ENCODE measurements around the gene HBG2.

DNA sequence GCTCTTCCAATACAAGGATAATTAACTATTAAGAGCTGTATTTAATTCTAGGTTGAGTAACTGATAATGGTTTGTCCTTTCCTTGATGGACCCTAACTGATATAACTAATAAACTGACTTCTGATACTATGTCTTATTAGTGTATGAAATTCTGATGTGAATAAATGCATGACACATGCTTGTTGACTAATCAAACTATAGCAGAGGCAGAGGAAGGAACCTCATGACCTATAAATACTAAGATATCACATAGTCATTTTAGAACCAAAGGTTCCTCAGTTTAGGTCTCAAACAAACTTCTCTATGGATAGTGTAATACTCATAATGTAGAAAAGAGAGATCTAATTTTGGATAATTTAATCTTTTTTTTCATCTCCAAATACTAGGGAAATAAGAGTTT is 15.5 kb downstream of the HBG2 start:
- TF ChIP-seq POLR2AphosphoS5 (IDR thresholded peaks at IDR 0.05; ENCODE audit: low read depth, low read length) (no peak), TCF12 (IDR thresholded peaks at IDR 0.05; ENCODE audit: low read depth, low read length) (no peak), JUN (IDR thresholded peaks at IDR 0.05; ENCODE audit: low read depth, low read length) (no peak), SAP30 (IDR thresholded peaks at IDR 0.05; ENCODE audit: insufficient read depth, insufficient replicate concordance, low read length) (no peak), RNF2 (IDR thresholded peaks at IDR 0.05; ENCODE audit: borderline replicate concordance, low read depth, low read length, missing control alignments, poor library complexity, severe bottlenecking) (no peak), EP300 (IDR thresholded peaks at IDR 0.05; ENCODE audit: borderline replicate concordance in 1 of 2, low read depth in 2 of 2, low read length in 2 of 2) (no peak), MAFK (IDR thresholded peaks at IDR 0.05; ENCODE audit: low read depth, low read length) (no peak), EGR1 (IDR thresholded peaks at IDR 0.05; ENCODE audit: borderline replicate concordance, low read depth, low read length) (no peak)
- TF ChIP-seq, protein P1, sequence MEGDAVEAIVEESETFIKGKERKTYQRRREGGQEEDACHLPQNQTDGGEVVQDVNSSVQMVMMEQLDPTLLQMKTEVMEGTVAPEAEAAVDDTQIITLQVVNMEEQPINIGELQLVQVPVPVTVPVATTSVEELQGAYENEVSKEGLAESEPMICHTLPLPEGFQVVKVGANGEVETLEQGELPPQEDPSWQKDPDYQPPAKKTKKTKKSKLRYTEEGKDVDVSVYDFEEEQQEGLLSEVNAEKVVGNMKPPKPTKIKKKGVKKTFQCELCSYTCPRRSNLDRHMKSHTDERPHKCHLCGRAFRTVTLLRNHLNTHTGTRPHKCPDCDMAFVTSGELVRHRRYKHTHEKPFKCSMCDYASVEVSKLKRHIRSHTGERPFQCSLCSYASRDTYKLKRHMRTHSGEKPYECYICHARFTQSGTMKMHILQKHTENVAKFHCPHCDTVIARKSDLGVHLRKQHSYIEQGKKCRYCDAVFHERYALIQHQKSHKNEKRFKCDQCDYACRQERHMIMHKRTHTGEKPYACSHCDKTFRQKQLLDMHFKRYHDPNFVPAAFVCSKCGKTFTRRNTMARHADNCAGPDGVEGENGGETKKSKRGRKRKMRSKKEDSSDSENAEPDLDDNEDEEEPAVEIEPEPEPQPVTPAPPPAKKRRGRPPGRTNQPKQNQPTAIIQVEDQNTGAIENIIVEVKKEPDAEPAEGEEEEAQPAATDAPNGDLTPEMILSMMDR (IDR thresholded peaks at IDR 0.05; ENCODE audit: control extremely low read depth in 1 of 3, insufficient read depth in 1 of 3, low read depth in 1 of 3, low read length in 3 of 3): no peak
